ENCODE data around the gene PRKCD. TPM values are rescaled to one million over a fixed set of nuclear protein-coding genes. Genes with fewer than 3 reads are reported as not detected.

PRKCD gene
- total RNA-seq, 1 experiment from 2014 or later: 34.3 TPM

- Histone ChIP-seq H3K27ac (peak overlapping the region; percentile 56), H3K4me3 (no peak overlapping the region), H3K9me3 (ENCODE audit: insufficient read depth, low read depth) (no peaks in the 10 kb centered on the region), H3K36me3 (ENCODE audit: low read depth) (no peaks in the 10 kb centered on the region), H3K27me3 (ENCODE audit: insufficient read depth, low read depth) (no peaks in the 10 kb centered on the region), H2AFZ (no peak overlapping the region), H3K79me2 (ENCODE audit: low read depth) (no peaks in the 10 kb centered on the region), H3K4me2 (peak overlapping the region; percentile 66), H4K20me1 (ENCODE audit: insufficient read depth) (no peaks in the 10 kb centered on the region), H3F3A (ENCODE audit: insufficient read depth, low read depth) (peaks cover 25% of the 10 kb centered on the region), H3K4me1 (replicated peaks; ENCODE audit: insufficient read depth) (peaks cover 73% of the 10 kb centered on the region), H3K9me2 (ENCODE audit: insufficient read depth) (no peaks in the 10 kb centered on the region)
- TF ChIP-seq EZH2 (IDR thresholded peaks at IDR 0.05; ENCODE audit: low read depth) (no peak), CTCF (conservative IDR thresholded peaks at IDR 0.05) (no peak)
- DNase-seq: no peak
- intact Hi-C loops (cut with micrococcal nuclease; ENCODE audit: unreplicated experiment): loop anchor here (1.0 kb wide), 1 partner anchor 10 kb away; no protein-coding TSS in a partner anchor
- ChIA-PET POLR2A (ENCODE audit: unreplicated experiment) (interaction anchor here (0.6 to 0.8 kb wide), 4 partner anchors 10 to 226 kb away, joined by 3 to 5 read pairs (median 4); partner anchors contain the start of gene PRKCD), CTCF (no interaction called here)
- no TSS peak for BruUV-seq (replicated peaks)
These were observed 15.3 kb upstream of the PRKCD start for GRCh38 chr3:53145713-53146080.

GRCh38 chr3:53146319-53146891 lies 14.6 kb upstream of the PRKCD start:
- POLR2A ChIA-PET (ENCODE audit: unreplicated experiment): interaction anchor here (0.7 kb wide), 1 partner anchor 225 kb away, joined by 5 read pairs; no protein-coding TSS in a partner anchor
- Histone ChIP-seq H3K27me3 (ENCODE audit: insufficient read depth, low read depth) (no peaks in the 10 kb centered on the region), H3K36me3 (ENCODE audit: low read depth) (no peaks in the 10 kb centered on the region), H3K27ac (no peak overlapping the region), H3K4me3 (no peak overlapping the region), H2AFZ (no peak overlapping the region), H3K4me1 (replicated peaks; ENCODE audit: insufficient read depth) (peaks cover 73% of the 10 kb centered on the region), H3K4me2 (peak overlapping the region; percentile 66), H4K20me1 (ENCODE audit: insufficient read depth) (no peaks in the 10 kb centered on the region), H3K9me2 (ENCODE audit: insufficient read depth) (no peaks in the 10 kb centered on the region), H3K79me2 (ENCODE audit: low read depth) (no peaks in the 10 kb centered on the region), H3F3A (ENCODE audit: insufficient read depth, low read depth) (peaks cover 25% of the 10 kb centered on the region), H3K9me3 (ENCODE audit: insufficient read depth, low read depth) (no peaks in the 10 kb centered on the region)
- no TSS peak for BruUV-seq (replicated peaks)
- TF ChIP-seq EZH2 (IDR thresholded peaks at IDR 0.05; ENCODE audit: low read depth): no peak
- TF ChIP-seq CTCF (conservative IDR thresholded peaks at IDR 0.05): no peak
- CTCF ChIA-PET: no interaction called here
- intact Hi-C loops (cut with micrococcal nuclease; ENCODE audit: unreplicated experiment): no loop called here
- DNase-seq: no peak

GRCh38 chr3:53147151-53147902 lies 13.7 kb upstream of the PRKCD start:
- Histone ChIP-seq H3K36me3 (ENCODE audit: low read depth) (no peaks in the 10 kb centered on the region), H3K4me3 (no peak overlapping the region), H3K9me2 (ENCODE audit: insufficient read depth) (no peaks in the 10 kb centered on the region), H3K27me3 (ENCODE audit: insufficient read depth, low read depth) (no peaks in the 10 kb centered on the region), H3K27ac (no peak overlapping the region), H4K20me1 (ENCODE audit: insufficient read depth) (no peaks in the 10 kb centered on the region), H3K4me2 (peak overlapping the region; percentile 66; the same call in 1 of the 2 replicates), H3K9me3 (ENCODE audit: insufficient read depth, low read depth) (no peaks in the 10 kb centered on the region), H3K79me2 (ENCODE audit: low read depth) (no peaks in the 10 kb centered on the region), H3K4me1 (replicated peaks; ENCODE audit: insufficient read depth) (peaks cover 82% of the 10 kb centered on the region), H2AFZ (no peak overlapping the region), H3F3A (ENCODE audit: insufficient read depth, low read depth) (peaks cover 25% of the 10 kb centered on the region)
- intact Hi-C loops (cut with micrococcal nuclease; ENCODE audit: unreplicated experiment): no loop called here
- no peak for TF ChIP-seq EZH2 (IDR thresholded peaks at IDR 0.05; ENCODE audit: low read depth)
- TF ChIP-seq CTCF (conservative IDR thresholded peaks at IDR 0.05): no peak
- BruUV-seq (replicated peaks): no TSS peak
- ChIA-PET CTCF (no interaction called here), POLR2A (ENCODE audit: unreplicated experiment) (no interaction called here)
- no peak for DNase-seq
